ENCODE data around the gene CDH4.

CDH4 gene

DNA sequence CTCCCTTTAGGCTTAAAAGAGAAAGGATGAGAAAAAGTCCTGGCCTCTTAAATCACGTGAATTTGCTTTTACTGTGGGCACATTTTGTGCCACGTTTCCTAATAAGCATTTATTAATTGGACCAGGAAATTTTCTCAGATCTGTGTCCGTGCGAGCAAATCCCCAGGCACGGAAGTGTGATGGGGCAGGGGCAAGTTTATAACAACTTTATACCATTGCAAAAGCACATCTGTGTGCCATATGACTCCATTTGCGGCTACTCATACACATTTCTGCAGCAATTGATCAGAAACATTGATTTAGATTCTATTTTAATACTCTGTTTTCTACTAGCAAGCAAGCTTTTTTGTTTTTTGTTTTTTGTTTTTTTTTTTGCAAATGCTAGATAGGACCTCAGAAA lies 440.4 kb downstream of the CDH4 start:
- in situ Hi-C loops (cut with HindIII; ENCODE audit: low sequenced_read_pairs) = no loop called here
- H3K4me3 ChIP-seq (ENCODE audit: low read depth, low read length) = no peak overlapping the region
- DNase-seq (ENCODE audit: low read depth, low spot score) = no peak
- no peak for TF ChIP-seq CTCF (IDR thresholded peaks at IDR 0.05; ENCODE audit: low read depth, low read length)

DNA sequence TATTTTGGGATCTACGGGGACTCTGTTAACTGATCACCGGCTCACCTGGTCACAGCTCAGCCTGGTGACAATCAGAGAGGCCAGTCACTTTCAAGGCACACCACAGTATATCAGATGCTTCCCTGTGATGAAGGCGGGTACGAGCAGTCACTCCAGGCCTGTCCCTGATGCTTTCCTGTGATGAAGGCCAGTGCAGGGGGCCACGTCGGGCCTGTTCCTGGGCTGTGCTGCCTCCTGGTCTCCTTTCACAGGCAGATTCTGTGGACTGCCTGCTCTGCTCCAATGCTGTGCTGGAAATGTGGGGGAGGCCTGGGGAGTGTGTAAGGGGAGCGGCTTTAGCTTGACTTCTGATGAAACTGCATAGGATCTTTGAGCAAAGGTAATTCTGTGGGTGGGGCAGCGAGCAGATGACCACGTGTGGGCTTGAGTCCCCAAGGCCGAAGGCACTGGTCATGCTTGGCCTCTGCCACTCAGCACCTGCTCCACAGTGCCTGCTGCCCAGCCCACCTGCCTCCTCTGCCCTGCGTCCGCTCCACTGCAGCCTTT lies 441.1 kb downstream of the CDH4 start:
- no peak for DNase-seq (ENCODE audit: low read depth, low spot score)
- in situ Hi-C loops (cut with HindIII; ENCODE audit: low sequenced_read_pairs) = no loop called here
- TF ChIP-seq CTCF (IDR thresholded peaks at IDR 0.05; ENCODE audit: low read depth, low read length) = no peak
- H3K4me3 ChIP-seq (ENCODE audit: low read depth, low read length) = no peak overlapping the region

DNA sequence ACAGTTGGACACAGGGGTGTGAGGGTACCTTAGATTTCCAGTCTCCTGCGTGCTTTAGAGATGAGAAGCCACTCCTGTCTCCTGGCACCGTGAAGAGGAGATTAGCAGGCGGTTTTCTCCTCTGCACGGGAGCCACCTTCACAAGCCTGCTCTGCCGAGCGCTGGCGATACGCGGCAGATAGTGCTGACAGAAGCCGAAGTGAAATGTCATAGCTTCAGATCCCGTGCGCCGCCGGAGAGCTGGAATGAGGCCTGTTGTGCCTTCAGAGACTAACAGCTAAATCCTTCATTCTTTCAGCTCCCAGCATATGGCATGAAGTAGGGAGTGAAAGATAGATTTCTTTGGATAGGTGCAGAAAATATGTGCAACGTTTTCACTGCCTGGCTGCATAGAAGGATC lies 442.6 kb downstream of the CDH4 start:
- no peak for DNase-seq (ENCODE audit: low read depth, low spot score)
- no peak overlapping the region for H3K4me3 ChIP-seq (ENCODE audit: low read depth, low read length)
- in situ Hi-C loops (cut with HindIII; ENCODE audit: low sequenced_read_pairs) = no loop called here
- no peak for TF ChIP-seq CTCF (IDR thresholded peaks at IDR 0.05; ENCODE audit: low read depth, low read length)

DNA sequence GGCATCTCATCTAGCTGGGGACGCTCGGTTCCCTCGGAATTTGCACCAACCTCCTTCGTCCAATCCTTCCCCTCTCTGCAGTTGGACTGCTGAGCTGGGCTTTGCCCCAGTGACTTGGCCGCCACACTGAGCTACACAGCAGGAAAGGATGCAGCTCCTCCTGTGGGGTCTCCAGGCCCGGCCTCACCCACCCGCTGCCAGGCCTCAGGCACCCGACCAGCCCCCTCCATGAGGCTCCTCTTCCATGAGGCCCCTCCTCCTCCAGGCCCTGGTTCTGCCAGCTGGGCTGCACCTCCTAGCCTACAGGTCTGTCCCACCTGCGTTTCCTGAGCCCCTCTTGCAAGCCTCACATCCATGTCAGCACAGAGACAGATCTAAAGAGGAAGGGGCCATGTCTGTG lies 443.7 kb downstream of the CDH4 start:
- DNase-seq (ENCODE audit: low read depth, low spot score) = no peak
- no peak overlapping the region for H3K4me3 ChIP-seq (ENCODE audit: low read depth, low read length)
- in situ Hi-C loops (cut with HindIII; ENCODE audit: low sequenced_read_pairs) = no loop called here
- TF ChIP-seq CTCF (IDR thresholded peaks at IDR 0.05; ENCODE audit: low read depth, low read length) = no peak

GRCh38 chr20:61696181-61696735 lies 444.2 kb downstream of the CDH4 start:
- DNase-seq (ENCODE audit: low read depth, low spot score) = no peak
- H3K4me3 ChIP-seq (ENCODE audit: low read depth, low read length) = no peak overlapping the region
- in situ Hi-C loops (cut with HindIII; ENCODE audit: low sequenced_read_pairs) = no loop called here
- no peak for TF ChIP-seq CTCF (IDR thresholded peaks at IDR 0.05; ENCODE audit: low read depth, low read length)

DNA sequence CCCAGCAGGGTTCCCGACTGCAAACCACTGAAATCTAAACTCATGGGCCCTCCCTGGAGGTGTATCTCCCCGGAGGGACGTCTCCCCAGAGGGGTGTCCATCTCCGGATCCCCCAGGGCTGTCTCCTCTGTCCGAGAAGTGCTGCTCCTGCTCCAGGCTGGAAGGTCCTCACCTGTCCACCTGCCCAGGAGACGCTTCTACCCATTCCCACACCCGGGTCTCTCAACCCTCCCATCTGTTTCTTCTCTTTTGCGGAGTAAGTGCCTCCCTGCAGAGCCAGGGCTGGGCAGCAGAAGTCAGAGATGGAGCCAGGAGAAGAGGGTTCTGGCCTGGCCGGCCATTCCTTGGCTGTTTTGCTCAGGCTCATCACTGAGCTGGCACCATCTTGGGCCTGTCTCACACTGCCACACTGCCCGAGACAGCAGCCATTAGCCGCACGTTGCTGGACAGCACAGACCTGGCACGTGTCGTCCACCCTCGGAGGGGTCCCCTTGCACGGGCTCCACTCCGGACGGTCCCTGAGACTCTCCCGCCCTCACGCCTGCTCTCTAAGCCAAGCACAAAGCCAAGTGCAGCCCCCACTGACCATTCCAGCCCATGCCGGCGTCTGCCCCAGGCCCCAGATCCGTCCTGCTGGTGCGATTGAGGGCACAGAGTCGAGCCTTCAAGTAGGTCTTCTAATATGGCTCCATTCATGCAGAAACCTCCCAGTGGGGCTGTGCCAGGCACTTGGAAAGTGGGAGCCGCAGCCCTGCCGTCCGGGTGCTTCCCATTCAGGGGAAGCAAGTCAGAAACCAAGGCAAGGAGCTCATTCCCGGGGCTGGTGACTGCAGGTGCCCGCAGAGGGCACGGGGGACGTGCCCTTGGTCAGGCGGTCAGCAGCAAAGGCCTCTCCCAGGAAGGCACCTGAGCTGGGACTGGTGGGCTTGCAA lies 445.9 kb downstream of the CDH4 start:
- in situ Hi-C loops (cut with HindIII; ENCODE audit: low sequenced_read_pairs) = no loop called here
- no peak overlapping the region for H3K4me3 ChIP-seq (ENCODE audit: low read depth, low read length)
- no peak for DNase-seq (ENCODE audit: low read depth, low spot score)
- TF ChIP-seq CTCF (IDR thresholded peaks at IDR 0.05; ENCODE audit: low read depth, low read length) = no peak

All from astrocyte of the spinal cord (primary cell).